HG02885 (cell line): ENCODE data around the gene KLHDC8A.
"Not testable (repeated sequence)": the region's sequence is repeated elsewhere in the genome, so short reads cannot be mapped to it uniquely, and the experiment has no call there.

Experiments used
- ATAC-seq: cut with Tn5 transposase; IDR thresholded peaks from one replicate; pipeline ENCODE4 v1.9.1; 2021; ENCODE audit warnings: mild to moderate bottlenecking; ENCODE audit not compliant: unreplicated experiment, poor library complexity

Gene KLHDC8A

GRCh38 chr1:205373022-205373797, 16.5 kb upstream of the KLHDC8A start:
- ATAC-seq = no peak

DNA sequence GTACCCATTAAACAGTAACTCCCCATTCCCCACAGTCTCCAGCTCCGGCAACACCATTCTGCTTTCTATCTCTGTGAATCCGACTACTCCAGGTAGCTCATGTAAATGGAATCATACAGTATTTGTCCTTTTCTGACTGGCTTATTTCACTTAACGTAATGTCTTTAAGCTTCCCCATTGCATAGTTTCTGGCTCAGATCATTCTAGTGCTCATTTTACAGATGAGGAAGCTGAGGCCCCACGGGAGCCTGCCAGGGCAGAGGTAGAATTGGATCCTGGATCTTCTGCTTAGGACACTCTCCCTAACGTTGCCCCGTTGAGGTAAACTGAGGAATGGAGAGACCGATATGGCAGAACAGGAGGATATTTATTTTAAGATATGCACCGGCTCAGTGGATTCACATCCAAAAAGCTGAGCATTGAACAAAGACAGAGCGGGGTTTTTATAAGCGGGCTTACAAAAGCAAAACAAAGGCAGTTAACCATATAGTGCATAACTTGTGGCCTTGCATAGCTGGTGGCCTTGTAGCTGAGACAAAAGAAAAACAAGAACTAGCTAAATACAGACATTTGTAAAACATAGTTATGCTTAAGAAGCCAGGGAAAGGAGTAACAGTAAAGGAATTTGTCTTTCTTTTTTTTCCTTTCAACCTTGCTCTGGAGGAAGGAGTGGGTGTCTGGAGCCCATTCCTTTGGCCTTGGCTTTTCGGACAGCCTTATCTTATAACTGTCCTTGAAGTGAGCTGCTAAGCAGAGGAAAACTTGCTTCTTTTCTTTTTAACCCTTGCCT, 15.3 kb upstream of the KLHDC8A start:
- ATAC-seq = no peak

DNA sequence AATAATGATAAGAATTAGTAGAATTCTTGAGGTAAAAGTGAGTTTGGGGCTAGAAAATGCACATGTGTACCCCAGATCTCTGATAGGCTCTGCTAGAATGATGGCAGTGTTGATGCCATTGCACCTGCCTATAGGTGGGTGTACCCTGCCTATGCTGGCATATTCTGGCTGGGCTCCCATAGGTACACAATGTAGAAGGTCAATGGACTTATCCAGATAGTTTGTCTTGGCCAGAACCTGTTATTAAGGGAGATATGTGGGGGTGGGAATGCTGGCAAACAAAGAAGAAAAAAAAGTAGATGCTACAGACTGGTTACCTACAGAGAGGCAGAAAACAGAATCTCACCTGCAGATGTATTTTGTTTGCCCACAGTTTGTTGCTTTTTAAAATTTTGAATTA, 14.1 kb upstream of the KLHDC8A start:
- ATAC-seq = no peak

DNA sequence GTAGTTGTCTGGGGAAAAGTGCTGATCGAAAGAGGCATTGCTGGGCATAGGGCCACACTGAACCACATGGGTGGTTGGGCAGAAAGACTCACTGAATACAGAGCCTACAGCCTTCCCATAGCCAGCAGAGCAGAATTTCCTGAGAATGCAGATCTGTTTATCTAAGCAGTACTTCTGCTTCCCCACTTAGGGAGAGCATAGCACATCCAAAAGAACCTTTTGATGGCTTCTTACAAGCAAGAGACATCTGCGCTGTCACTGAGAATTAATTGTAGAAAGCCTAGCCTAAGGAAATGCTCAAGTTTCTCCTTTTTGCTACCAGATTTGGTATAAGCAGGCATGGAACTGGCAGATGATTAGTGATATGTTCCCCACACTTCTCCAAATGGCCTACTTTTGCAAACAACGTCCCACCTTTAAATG, 13.0 kb upstream of the KLHDC8A start:
- ATAC-seq = no peak

- ATAC-seq = no peak
Measured at GRCh38 chr1:205368478-205368877, 11.8 kb upstream of the KLHDC8A start.

GRCh38 chr1:205365945-205366463, 9.3 kb upstream of the KLHDC8A start:
- ATAC-seq = no peak

- not testable (repeated sequence) for ATAC-seq
Measured at GRCh38 chr1:205365086-205365485, 8.4 kb upstream of the KLHDC8A start.

- ATAC-seq = no peak
Measured at GRCh38 chr1:205360891-205361290, 4.2 kb upstream of the KLHDC8A start.

DNA sequence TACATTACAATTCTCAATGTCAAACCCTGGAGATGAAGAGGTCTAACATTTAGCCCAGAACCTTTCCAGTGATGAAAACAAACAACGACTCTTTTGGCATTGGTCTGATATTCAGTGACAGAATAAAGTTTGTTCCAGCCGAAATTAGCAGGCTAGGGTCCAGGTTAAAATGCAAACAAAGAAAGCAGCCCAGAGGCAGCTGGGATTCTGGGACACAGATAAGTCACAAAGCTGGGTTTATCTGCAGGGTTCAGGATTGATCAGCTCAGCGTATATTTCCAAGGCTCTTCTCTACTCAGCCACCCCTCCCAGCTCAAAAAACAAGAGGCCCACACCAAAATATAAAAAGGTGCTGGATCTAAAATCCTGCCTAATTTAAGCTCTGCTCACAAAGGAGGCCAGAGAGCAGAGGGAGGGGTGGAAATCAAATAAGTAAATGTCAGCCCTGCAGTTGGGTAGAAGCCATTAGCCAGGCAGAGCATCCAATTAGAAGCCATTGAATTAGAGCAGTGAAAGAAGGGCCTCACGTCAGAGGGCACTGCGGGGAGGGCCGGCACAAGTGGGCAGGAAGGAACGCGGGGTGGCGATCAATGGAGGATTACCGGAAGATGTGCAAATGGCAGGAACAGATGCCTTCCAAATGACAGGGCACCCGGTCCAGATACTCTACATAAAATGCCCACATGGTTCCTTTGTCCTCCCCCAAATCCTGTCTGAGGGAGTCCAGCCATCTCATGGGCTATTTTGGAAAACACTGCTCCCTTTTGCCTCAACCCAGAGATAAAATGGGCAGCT, 3.2 kb upstream of the KLHDC8A start:
- ATAC-seq = no peak

GRCh38 chr1:205358579-205358978, 1.9 kb upstream of the KLHDC8A start:
- no peak for ATAC-seq

DNA sequence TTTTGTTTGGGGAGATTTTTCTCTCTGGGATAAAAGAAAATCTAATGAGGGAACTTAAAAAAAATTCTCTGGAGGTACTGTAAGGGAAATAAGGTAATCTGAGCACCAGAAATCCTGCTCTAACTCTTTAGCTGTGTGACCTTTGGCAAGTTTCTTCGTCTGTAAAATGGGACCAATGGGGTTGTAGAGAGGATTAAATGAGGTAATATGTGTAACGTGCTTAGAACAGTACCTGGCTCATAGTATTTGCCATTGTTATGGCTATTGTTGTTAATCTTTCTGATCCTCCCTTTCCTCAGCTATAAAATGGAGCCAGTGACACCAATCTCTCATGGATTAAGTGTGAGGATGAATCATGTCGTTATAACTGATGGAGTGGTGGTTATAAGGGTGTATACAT, 845 bp upstream of the KLHDC8A start:
- no peak for ATAC-seq

DNA sequence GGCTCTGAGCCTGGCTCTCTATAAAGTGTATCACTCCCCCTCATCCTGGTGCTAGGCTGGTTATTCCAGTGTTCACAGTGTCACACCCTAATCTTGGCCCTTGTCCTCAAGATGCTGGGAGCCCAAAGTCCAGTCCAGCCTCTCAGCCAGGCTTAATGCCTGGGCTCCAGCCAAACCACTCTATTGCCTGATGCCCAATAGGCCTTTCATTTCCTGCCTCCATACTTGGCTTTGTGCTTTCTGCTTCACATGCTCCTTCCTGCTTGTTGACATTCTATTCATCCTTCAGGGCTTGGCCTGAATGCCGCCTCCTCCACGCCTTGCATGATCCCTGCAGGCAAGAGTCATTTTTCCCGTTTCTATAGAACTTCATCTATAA, 1.7 kb downstream of the KLHDC8A start:
- no peak for ATAC-seq

GRCh38 chr1:205354259-205355074, 2.3 kb downstream of the KLHDC8A start:
- no peak for ATAC-seq

DNA sequence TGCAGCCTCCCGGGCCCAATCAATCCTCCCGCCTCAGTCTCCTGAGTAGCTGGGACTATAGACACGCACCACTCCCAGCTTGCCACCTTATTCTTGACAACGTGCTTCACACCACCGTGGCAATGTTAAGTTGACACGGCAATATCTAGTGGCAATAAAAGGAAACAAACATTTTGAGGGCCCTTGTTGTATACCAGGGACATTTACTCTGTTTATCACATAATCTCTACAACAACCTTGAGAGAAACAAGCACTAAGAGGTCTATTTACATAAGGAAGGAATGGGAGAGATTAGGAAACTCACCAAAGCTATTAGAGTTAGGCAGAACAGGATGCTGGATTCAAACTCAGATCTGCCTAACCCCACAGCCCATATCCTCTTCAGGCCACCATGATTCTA, 3.1 kb downstream of the KLHDC8A start:
- no peak for ATAC-seq

GRCh38 chr1:205353191-205353590, 3.5 kb downstream of the KLHDC8A start:
- no peak for ATAC-seq

- ATAC-seq = no peak
Measured at GRCh38 chr1:205351984-205352713, 4.6 kb downstream of the KLHDC8A start.

DNA sequence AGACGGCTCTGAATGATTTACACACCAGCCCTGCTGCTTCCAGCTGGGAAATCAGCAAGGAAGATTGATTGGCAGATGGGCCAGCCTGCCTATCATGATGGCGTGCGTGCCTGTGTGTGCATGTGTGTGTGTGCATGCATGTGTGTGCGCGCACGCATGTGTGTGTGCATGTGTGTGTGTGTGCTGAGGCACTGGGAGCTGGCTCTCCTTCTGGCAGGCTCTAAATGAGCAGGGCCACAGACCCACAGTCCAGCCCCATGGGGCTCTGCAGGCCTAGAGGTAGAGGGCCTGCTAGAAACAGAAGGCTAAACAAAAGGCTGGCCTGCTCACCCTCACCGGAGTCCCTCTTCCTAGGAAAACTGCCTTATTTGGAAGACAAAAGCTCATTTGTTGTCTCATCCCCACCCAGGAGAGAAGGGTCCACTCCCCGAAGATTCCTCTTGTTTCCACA, 6.0 kb downstream of the KLHDC8A start:
- ATAC-seq = no peak

DNA sequence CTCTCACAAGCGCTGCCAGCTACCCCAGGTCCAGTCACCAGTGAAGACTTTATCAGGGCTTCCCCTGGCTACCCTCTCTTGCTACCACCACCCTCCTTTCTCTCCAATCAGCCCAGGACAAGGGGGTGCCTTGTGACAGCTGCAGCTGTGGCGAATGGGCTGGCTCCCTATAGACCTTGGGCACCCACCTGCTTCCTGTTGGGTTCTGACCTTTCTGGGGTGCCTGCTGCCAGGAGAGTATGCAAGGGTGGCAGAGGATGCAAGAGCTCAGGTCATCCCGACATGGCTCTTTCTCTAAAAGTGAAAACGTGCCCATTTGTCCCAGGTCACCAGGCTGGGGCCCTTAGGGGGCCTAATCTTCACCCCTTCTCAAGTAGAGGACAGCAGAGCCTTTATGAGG, 6.6 kb downstream of the KLHDC8A start:
- no peak for ATAC-seq
